SH-SY5Y (cell line): Measurements from ENCODE around the gene STYK1.

Experiments
- GATA2 ChIP-seq: IDR thresholded peaks from 2 replicates; pipeline ENCODE4 v1.6.1; 2011; ENCODE audit warnings: mild to moderate bottlenecking, low read depth, low read length
- GATA3 ChIP-seq: IDR thresholded peaks from 2 replicates; pipeline ENCODE4 v1.6.1; 2011; ENCODE audit warnings: low read depth, mild to moderate bottlenecking, low read length, moderate library complexity

DNA sequence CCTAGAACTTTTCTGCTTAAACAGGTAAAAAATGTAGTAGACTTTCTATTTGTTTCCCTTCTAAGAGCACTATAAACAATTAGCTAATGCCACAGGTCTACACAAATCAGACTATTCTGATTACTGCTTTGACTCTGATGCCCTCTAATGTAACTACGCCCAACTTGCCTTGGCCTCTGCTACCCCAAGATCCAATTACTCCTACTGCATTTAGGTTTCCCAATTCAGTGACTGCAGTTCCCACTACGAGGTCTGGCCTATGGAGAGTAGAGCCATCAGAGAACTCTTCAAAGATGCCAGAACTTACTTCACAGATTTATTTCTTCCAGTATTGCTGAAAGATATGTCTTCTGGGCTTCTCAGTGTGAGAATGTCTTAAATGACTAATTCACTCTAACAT, 15.3 kb upstream of the STYK1 start:
- TF ChIP-seq GATA2 (no peak), GATA3 (no peak)
